Activated naive CD8-positive, alpha-beta T cell treated with anti-CD3 and anti-CD28 coated beads, Interleukin-2, amount 50 U/mL, for 16 hours (primary cell): ENCODE data around the gene PLEKHH1.

Experiments
- DNase-seq: peaks from one replicate; pipeline ENCODE4 v3.0.0-alpha.2; 2020; ENCODE audit warnings: low read depth, low spot score

The PLEKHH1 gene

GRCh38 chr14:67510121-67510520 lies 23.0 kb upstream of the PLEKHH1 start:
- no peak for DNase-seq

- DNase-seq, result no peak
These were observed 22.3 kb upstream of the PLEKHH1 start for GRCh38 chr14:67510836-67511235.

- no peak for DNase-seq
These were observed 20.4 kb upstream of the PLEKHH1 start for GRCh38 chr14:67512463-67513310.

GRCh38 chr14:67513631-67514108 lies 19.4 kb upstream of the PLEKHH1 start:
- no peak for DNase-seq

GRCh38 chr14:67514203-67514607 lies 18.9 kb upstream of the PLEKHH1 start:
- DNase-seq, result no peak

GRCh38 chr14:67514650-67515385 lies 18.3 kb upstream of the PLEKHH1 start:
- no peak for DNase-seq

- no peak for DNase-seq
These were observed 17.6 kb upstream of the PLEKHH1 start for GRCh38 chr14:67515386-67516079.

GRCh38 chr14:67516676-67517075 lies 16.4 kb upstream of the PLEKHH1 start:
- no peak for DNase-seq

GRCh38 chr14:67517083-67517482 lies 16.0 kb upstream of the PLEKHH1 start:
- DNase-seq, result no peak

GRCh38 chr14:67519406-67519805 lies 13.7 kb upstream of the PLEKHH1 start:
- no peak for DNase-seq

- no peak for DNase-seq
These were observed 12.6 kb upstream of the PLEKHH1 start for GRCh38 chr14:67520482-67520881.

- no peak for DNase-seq
These were observed 10.8 kb upstream of the PLEKHH1 start for GRCh38 chr14:67522270-67522669.

- no peak for DNase-seq
These were observed 9.1 kb upstream of the PLEKHH1 start for GRCh38 chr14:67523764-67524633.

- no peak for DNase-seq
These were observed 8.5 kb upstream of the PLEKHH1 start for GRCh38 chr14:67524634-67524963.

- DNase-seq, result no peak
These were observed 7.7 kb upstream of the PLEKHH1 start for GRCh38 chr14:67525389-67525788.

- no peak for DNase-seq
These were observed 6.9 kb upstream of the PLEKHH1 start for GRCh38 chr14:67526181-67526580.

GRCh38 chr14:67526676-67527459 lies 6.2 kb upstream of the PLEKHH1 start:
- no peak for DNase-seq

- no peak for DNase-seq
These were observed 5.3 kb upstream of the PLEKHH1 start for GRCh38 chr14:67527756-67528155.

- DNase-seq, result no peak
These were observed 4.8 kb upstream of the PLEKHH1 start for GRCh38 chr14:67528276-67528675.
